Measurements from ENCODE around the gene PDE6H.
A peak's percentile ranks its signal among the peaks of the same experiment; 100 is the strongest.

PDE6H gene

GRCh38 chr12:14953752-14954151, 19.1 kb upstream of the PDE6H start:
- Histone ChIP-seq H3K4me2 (peak overlapping the region; percentile 92 to 99 (median 98)), H3K27ac (peak overlapping the region; percentile 81 to 96 (median 90)), H3K4me1 (peaks cover 94 to 100% (median 99%) of the 10 kb centered on the region in 10 experiments)

GRCh38 chr12:14954269-14954668, 18.6 kb upstream of the PDE6H start:
- Histone ChIP-seq H4K20me1 (peaks cover 11 to 85% (median 52%) of the 10 kb centered on the region in 11 experiments; a peak in 20 of 22 replicates), H3K4me2 (peak overlapping the region; percentile 92 to 99 (median 98)), H3K4me1 (peaks cover 90 to 100% (median 100%) of the 10 kb centered on the region in 10 experiments), H3K9ac (peak overlapping the region in 10 of 11 experiments; percentile 29 to 75 (median 54); a peak in 17 of 22 replicates), H3K9me3 (replicated peaks in 1 of 11) (no peaks in the 10 kb centered on the region), H3K27ac (peak overlapping the region; percentile 81 to 96 (median 90)), H3K4me3 (peak overlapping the region in 9 of 10 experiments; percentile 5 to 39 (median 21); a peak in 14 of 20 replicates), H3K36me3 (peaks cover 14 to 92% (median 43%) of the 10 kb centered on the region in 11 experiments), H3K27me3 (no peaks in the 10 kb centered on the region)
- TF ChIP-seq Cebpa-rat (IDR thresholded peaks at IDR 0.05), result 0 out of 22 replicates have a peak, but pooled peaks of 2 of the 11 experiments have one; percentile 10 to 26

More at GRCh38 chr12:14953752-14954151, 19.1 kb upstream of the PDE6H start:
- Histone ChIP-seq H3K27me3 (no peaks in the 10 kb centered on the region), H3K9ac (peak overlapping the region in 10 of 11 experiments; percentile 29 to 75 (median 54); a peak in 17 of 22 replicates), H3K36me3 (peaks cover 16 to 93% (median 47%) of the 10 kb centered on the region in 11 experiments), H3K9me3 (replicated peaks in 1 of 11) (no peaks in the 10 kb centered on the region), H3K4me3 (peak overlapping the region in 9 of 10 experiments; percentile 6 to 39 (median 21); a peak in 13 of 20 replicates), H4K20me1 (peaks cover 11 to 80% (median 47%) of the 10 kb centered on the region in 11 experiments; a peak in 20 of 22 replicates)
- no peak for TF ChIP-seq Cebpa-rat (IDR thresholded peaks at IDR 0.05)

- peak overlapping the region; percentile 36 to 90 (median 79); a peak in 15 of 20 replicates for H3K4me3 ChIP-seq
- peaks cover 70 to 90% (median 83%) of the 10 kb centered on the region in 10 experiments for H3K4me1 ChIP-seq
- peaks cover 0 to 72% (median 28%) of the 10 kb centered on the region in 11 experiments; a peak in 17 of 22 replicates for H3K36me3 ChIP-seq
- H3K9me3 ChIP-seq (replicated peaks in 1 of 11), result no peaks in the 10 kb centered on the region
- peak overlapping the region; percentile 70 to 96 (median 92); a peak in 20 of 22 replicates for H3K27ac ChIP-seq
- H3K9ac ChIP-seq, result peak overlapping the region; percentile 18 to 93 (median 87); a peak in 20 of 22 replicates
- peaks cover 11 to 90% (median 58%) of the 10 kb centered on the region in 11 experiments; a peak in 20 of 22 replicates for H4K20me1 ChIP-seq
- peak in 8 of 11 experiments; percentile 23 to 83 (median 48); a peak in 7 of 22 replicates for TF ChIP-seq Cebpa-rat (IDR thresholded peaks at IDR 0.05)
- no peaks in the 10 kb centered on the region for H3K27me3 ChIP-seq
- peak overlapping the region; percentile 92 to 99 (median 98) for H3K4me2 ChIP-seq
Measured at GRCh38 chr12:14956024-14956891, 16.6 kb upstream of the PDE6H start.

- Histone ChIP-seq H3K36me3 (peaks cover 0 to 66% (median 26%) of the 10 kb centered on the region in 11 experiments; a peak in 15 of 22 replicates), H3K27me3 (no peaks in the 10 kb centered on the region), H3K4me1 (peaks cover 64 to 84% (median 76%) of the 10 kb centered on the region in 10 experiments), H3K4me2 (peak overlapping the region; percentile 92 to 99 (median 98)), H3K9ac (peak overlapping the region; percentile 81 to 93 (median 87); a peak in 19 of 22 replicates), H4K20me1 (peaks cover 11 to 83% (median 58%) of the 10 kb centered on the region in 11 experiments; a peak in 20 of 22 replicates), H3K4me3 (peak overlapping the region; percentile 72 to 93 (median 80); a peak in 18 of 20 replicates), H3K27ac (peak overlapping the region; percentile 70 to 96 (median 92); a peak in 21 of 22 replicates), H3K9me3 (replicated peaks in 1 of 11) (no peaks in the 10 kb centered on the region)
- no peak for TF ChIP-seq Cebpa-rat (IDR thresholded peaks at IDR 0.05)
Measured at GRCh38 chr12:14956905-14957304, 15.9 kb upstream of the PDE6H start.

GRCh38 chr12:14957551-14958168, 15.2 kb upstream of the PDE6H start:
- Histone ChIP-seq H3K27ac (peak overlapping the region; percentile 70 to 96 (median 92)), H3K4me1 (peaks cover 60 to 84% (median 73%) of the 10 kb centered on the region in 10 experiments), H3K9ac (peak overlapping the region; percentile 81 to 93 (median 87)), H3K4me3 (peak overlapping the region; percentile 72 to 93 (median 80)), H4K20me1 (peaks cover 11 to 75% (median 54%) of the 10 kb centered on the region in 11 experiments; a peak in 20 of 22 replicates), H3K36me3 (peaks cover 0 to 63% (median 26%) of the 10 kb centered on the region in 11 experiments; a peak in 15 of 22 replicates), H3K9me3 (replicated peaks in 1 of 11) (no peaks in the 10 kb centered on the region), H3K27me3 (no peaks in the 10 kb centered on the region), H3K4me2 (peak overlapping the region; percentile 92 to 99 (median 98))
- no peak for TF ChIP-seq Cebpa-rat (IDR thresholded peaks at IDR 0.05)

- Histone ChIP-seq H3K4me3 (peak overlapping the region; percentile 72 to 93 (median 80)), H3K36me3 (peaks cover 0 to 54% (median 26%) of the 10 kb centered on the region in 11 experiments; a peak in 15 of 22 replicates), H3K9ac (peak overlapping the region; percentile 81 to 93 (median 87)), H3K27ac (peak overlapping the region; percentile 70 to 96 (median 92)), H3K9me3 (replicated peaks in 1 of 11) (no peaks in the 10 kb centered on the region), H3K27me3 (no peaks in the 10 kb centered on the region), H3K4me2 (peak overlapping the region; percentile 92 to 99 (median 98)), H3K4me1 (peaks cover 60 to 84% (median 73%) of the 10 kb centered on the region in 10 experiments), H4K20me1 (peaks cover 11 to 67% (median 50%) of the 10 kb centered on the region in 11 experiments; a peak in 20 of 22 replicates)
- no peak for TF ChIP-seq Cebpa-rat (IDR thresholded peaks at IDR 0.05)
Measured at GRCh38 chr12:14958361-14959125, 14.3 kb upstream of the PDE6H start.

- Histone ChIP-seq H4K20me1 (peaks cover 8 to 62% (median 47%) of the 10 kb centered on the region in 11 experiments; a peak in 20 of 22 replicates), H3K9me3 (replicated peaks in 1 of 11) (no peaks in the 10 kb centered on the region), H3K27ac (peak overlapping the region; percentile 70 to 96 (median 92)), H3K27me3 (no peaks in the 10 kb centered on the region), H3K4me2 (peak overlapping the region; percentile 92 to 99 (median 98)), H3K36me3 (peaks cover 0 to 48% (median 24%) of the 10 kb centered on the region in 11 experiments; a peak in 15 of 22 replicates), H3K9ac (peak overlapping the region; percentile 81 to 93 (median 87)), H3K4me1 (peaks cover 60 to 84% (median 73%) of the 10 kb centered on the region in 10 experiments), H3K4me3 (peak overlapping the region; percentile 72 to 93 (median 80))
- no peak for TF ChIP-seq Cebpa-rat (IDR thresholded peaks at IDR 0.05)
Measured at GRCh38 chr12:14959126-14959440, 13.8 kb upstream of the PDE6H start.
